Stimulated activated CD8-positive, alpha-beta memory T cell treated with anti-CD3 and anti-CD28 coated beads, Interleukin-15, amount 100 ng/mL, for 4 hours (primary cell): ENCODE measurements around the gene C6orf62.
"Not testable (repeated sequence)": the region's sequence is repeated elsewhere in the genome, so short reads cannot be mapped to it uniquely, and the experiment has no call there.

ENCODE experiments used
- DNase-seq, 2 donors: peaks; one replicate each; pipeline ENCODE4 v3.0.0-alpha.2; 2020; ENCODE audit warnings: low read depth in 2 of 2

C6orf62 gene

GRCh38 chr6:24743265-24743943 lies 24.4 kb upstream of the C6orf62 start:
- DNase-seq = no peak

GRCh38 chr6:24742216-24742738 lies 23.3 kb upstream of the C6orf62 start:
- no peak for DNase-seq

- DNase-seq = no peak
These were observed 21.9 kb upstream of the C6orf62 start for GRCh38 chr6:24740861-24741260.

- no peak for DNase-seq
These were observed 19.8 kb upstream of the C6orf62 start for GRCh38 chr6:24738741-24739140.

- not testable (repeated sequence) for DNase-seq
These were observed 15.8 kb upstream of the C6orf62 start for GRCh38 chr6:24734710-24735109.

GRCh38 chr6:24734166-24734565 lies 15.2 kb upstream of the C6orf62 start:
- DNase-seq = no peak

GRCh38 chr6:24731456-24732134 lies 12.6 kb upstream of the C6orf62 start:
- not testable (repeated sequence) for DNase-seq

- DNase-seq = not testable (repeated sequence)
These were observed 11.7 kb upstream of the C6orf62 start for GRCh38 chr6:24730653-24731052.

GRCh38 chr6:24723270-24723669 lies 4.3 kb upstream of the C6orf62 start:
- DNase-seq = no peak

GRCh38 chr6:24721461-24722215 lies 2.7 kb upstream of the C6orf62 start:
- DNase-seq = no peak

GRCh38 chr6:24720604-24721460 lies 1.9 kb upstream of the C6orf62 start:
- DNase-seq = peak; percentile 100

- peak; percentile 64 to 74 for DNase-seq
These were observed 1.2 kb upstream of the C6orf62 start for GRCh38 chr6:24720131-24720603.

- DNase-seq = no peak
These were observed 367 bp downstream of the C6orf62 start for GRCh38 chr6:24718449-24719124.

GRCh38 chr6:24716602-24717148 lies 2.3 kb downstream of the C6orf62 start:
- not testable (repeated sequence) for DNase-seq

GRCh38 chr6:24710519-24711303 lies 8.2 kb downstream of the C6orf62 start:
- DNase-seq = no peak

GRCh38 chr6:24709014-24709711 lies 9.8 kb downstream of the C6orf62 start:
- DNase-seq = no peak

- DNase-seq = no peak
These were observed 10.3 kb downstream of the C6orf62 start for GRCh38 chr6:24708612-24709011.

- DNase-seq = no peak
These were observed 14.5 kb downstream of the C6orf62 start for GRCh38 chr6:24704468-24704867.

- no peak for DNase-seq
These were observed 16.2 kb downstream of the C6orf62 start for GRCh38 chr6:24702720-24703282.
